Hair follicular keratinocyte (primary cell): ENCODE data around the gene PRDM15. TPM values are rescaled to one million over a fixed set of nuclear protein-coding genes. Genes with fewer than 3 reads are reported as not detected.

ENCODE experiments used
- total RNA-seq: library from RNA; depleted of rRNA; stranded (reverse); fragments of >200 nt; gene quantifications from 2 replicates; pipeline ENCODE4 v1.2.3, GENCODE V29; 2015

The PRDM15 gene, protein sequence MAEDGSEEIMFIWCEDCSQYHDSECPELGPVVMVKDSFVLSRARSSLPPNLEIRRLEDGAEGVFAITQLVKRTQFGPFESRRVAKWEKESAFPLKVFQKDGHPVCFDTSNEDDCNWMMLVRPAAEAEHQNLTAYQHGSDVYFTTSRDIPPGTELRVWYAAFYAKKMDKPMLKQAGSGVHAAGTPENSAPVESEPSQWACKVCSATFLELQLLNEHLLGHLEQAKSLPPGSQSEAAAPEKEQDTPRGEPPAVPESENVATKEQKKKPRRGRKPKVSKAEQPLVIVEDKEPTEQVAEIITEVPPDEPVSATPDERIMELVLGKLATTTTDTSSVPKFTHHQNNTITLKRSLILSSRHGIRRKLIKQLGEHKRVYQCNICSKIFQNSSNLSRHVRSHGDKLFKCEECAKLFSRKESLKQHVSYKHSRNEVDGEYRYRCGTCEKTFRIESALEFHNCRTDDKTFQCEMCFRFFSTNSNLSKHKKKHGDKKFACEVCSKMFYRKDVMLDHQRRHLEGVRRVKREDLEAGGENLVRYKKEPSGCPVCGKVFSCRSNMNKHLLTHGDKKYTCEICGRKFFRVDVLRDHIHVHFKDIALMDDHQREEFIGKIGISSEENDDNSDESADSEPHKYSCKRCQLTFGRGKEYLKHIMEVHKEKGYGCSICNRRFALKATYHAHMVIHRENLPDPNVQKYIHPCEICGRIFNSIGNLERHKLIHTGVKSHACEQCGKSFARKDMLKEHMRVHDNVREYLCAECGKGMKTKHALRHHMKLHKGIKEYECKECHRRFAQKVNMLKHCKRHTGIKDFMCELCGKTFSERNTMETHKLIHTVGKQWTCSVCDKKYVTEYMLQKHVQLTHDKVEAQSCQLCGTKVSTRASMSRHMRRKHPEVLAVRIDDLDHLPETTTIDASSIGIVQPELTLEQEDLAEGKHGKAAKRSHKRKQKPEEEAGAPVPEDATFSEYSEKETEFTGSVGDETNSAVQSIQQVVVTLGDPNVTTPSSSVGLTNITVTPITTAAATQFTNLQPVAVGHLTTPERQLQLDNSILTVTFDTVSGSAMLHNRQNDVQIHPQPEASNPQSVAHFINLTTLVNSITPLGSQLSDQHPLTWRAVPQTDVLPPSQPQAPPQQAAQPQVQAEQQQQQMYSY
- total RNA-seq = 3.7 and 4.6 TPM in 2 replicates

DNA sequence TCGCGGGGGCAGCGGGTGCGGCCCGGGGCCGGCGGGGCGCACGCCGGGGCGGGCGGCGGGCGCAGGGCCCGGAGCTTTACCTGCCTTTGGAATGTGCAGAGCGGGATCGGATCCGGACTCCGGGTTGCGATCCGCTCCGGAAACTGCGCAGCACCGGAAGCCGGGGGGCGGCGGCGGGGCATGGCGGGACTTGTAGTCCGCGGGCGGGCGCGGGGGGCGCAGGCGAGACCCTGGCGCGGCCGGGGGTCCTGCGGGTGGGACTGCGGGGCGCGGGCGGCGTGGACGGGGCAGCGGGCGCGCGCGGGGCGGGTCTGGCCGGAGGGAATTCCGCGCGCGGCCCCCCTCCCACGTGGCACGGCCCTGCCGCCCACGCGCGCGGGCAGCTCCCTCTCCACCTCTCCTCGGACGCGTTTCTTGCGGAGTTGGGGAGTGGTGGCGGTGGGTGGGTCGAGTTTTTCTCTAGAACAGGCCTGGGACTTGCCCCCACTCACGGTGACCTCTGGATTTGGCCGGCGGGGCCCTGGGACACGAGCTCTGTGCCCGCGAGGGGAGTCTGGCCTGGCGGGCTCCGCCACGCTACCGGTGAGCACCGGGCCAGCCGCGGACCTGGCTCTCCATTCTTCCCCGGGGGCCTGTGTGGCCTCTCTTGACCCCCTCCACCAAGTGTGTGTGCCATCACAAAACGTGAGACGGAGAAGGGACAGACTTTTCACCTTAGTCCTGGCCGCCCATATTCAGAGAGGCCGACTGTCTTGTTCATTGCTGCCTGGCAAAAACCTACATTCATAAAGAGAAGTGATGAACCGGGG is at the start of gene PRDM15:
TSS of gene PRDM15 (minus strand) at position 155 of the 809 bp plus-strand sequence. CDS start 18,981 bp downstream, outside the sequence.

DNA sequence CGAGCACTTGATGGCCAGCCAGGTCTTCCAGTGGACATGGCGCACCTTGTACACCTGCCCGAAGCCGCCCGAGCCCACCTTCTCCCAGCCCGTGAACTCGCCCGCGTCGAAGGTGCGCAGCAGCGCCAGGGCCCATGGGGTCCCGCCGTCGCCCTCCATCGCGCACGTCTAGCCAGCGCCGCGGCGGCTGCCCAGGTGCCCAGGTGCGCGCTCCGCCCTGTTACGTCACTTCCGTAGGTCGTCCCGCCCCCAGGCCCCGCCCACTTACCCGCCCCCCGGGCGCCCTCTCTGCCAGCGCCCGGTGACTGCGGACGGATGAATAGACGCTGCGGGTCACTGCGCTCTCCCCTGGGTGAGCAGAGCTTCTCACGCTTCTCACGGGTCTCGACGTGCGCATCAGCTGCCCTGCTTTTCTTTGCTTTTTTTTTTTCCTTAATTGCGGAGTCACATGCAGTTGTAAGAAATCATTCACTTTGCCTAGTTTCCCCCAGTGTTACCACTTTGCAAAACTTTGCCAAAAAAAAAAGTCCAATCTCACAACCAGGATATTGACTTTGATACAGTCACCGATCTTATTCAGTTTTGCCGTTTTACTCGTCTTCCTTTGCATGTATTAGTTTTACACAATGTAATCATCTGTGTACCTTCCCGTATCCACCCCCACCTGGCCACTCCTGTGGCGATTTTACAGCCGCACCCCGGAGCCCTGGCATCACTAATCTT is 112.1 kb downstream of the PRDM15 start, which contains the start of gene RIPK4:
TSS of gene RIPK4 (minus strand) at position 170 of the 723 bp plus-strand sequence. CDS start at position 159, 11 bp downstream.

Other genes starting within 250 kb of the PRDM15 start
- 23.0 and 25.3 TPM in 2 replicates for gene RIPK4, start 112.3 kb downstream of the PRDM15 start, total RNA-seq
- gene C2CD2, start 74.7 kb upstream of the PRDM15 start, total RNA-seq = 12.9 and 14.5 TPM in 2 replicates
- 4.6 and 6.8 TPM in 2 replicates for gene ZBTB21, start 131.0 kb upstream of the PRDM15 start, total RNA-seq
- not detected in 2 replicates for gene UMODL1, start 192.0 kb upstream of the PRDM15 start, total RNA-seq